Measurements from ENCODE around the gene UBAC1.
A peak's percentile ranks its signal among the peaks of the same experiment; 100 is the strongest.

UBAC1 gene

DNA sequence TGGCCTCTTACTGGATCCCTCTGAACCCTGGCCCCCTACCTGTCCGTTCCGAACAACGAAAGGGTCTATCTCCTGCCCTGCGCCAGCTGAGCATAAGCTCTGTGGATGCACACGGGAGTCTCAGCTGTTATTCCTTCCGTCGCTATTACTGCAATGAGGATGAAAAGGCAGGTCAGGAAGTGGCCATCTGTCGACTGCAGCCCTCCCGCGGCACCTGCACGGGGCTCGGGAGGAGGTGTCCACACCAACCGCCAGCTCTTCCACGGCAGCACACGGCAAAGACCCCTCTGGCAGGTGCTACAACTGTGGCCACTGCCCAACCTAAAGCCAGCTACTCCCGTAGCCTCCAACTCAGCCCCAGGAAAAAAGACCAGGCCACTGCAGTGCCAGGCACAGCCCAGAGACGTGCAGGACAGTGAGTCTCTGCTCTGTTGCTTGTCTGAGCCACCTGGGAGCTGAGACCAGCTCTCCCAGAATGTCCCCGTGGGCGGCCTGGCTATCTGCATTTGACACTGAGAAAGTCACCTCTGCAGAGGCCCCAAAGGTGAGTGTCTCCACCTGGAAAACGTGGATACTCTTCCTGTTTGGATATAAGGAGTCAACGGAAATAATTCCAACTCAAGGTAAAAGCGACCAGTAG is 72.9 kb downstream of the UBAC1 start:
- H3K4me3 ChIP-seq (ENCODE audit: low read depth, low read length): no peak overlapping the region
- no peak for DNase-seq (ENCODE audit: low read depth)
- TF ChIP-seq, protein P1, sequence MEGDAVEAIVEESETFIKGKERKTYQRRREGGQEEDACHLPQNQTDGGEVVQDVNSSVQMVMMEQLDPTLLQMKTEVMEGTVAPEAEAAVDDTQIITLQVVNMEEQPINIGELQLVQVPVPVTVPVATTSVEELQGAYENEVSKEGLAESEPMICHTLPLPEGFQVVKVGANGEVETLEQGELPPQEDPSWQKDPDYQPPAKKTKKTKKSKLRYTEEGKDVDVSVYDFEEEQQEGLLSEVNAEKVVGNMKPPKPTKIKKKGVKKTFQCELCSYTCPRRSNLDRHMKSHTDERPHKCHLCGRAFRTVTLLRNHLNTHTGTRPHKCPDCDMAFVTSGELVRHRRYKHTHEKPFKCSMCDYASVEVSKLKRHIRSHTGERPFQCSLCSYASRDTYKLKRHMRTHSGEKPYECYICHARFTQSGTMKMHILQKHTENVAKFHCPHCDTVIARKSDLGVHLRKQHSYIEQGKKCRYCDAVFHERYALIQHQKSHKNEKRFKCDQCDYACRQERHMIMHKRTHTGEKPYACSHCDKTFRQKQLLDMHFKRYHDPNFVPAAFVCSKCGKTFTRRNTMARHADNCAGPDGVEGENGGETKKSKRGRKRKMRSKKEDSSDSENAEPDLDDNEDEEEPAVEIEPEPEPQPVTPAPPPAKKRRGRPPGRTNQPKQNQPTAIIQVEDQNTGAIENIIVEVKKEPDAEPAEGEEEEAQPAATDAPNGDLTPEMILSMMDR (conservative IDR thresholded peaks at IDR 0.05; ENCODE audit: low read depth, low read length): no peak

DNA sequence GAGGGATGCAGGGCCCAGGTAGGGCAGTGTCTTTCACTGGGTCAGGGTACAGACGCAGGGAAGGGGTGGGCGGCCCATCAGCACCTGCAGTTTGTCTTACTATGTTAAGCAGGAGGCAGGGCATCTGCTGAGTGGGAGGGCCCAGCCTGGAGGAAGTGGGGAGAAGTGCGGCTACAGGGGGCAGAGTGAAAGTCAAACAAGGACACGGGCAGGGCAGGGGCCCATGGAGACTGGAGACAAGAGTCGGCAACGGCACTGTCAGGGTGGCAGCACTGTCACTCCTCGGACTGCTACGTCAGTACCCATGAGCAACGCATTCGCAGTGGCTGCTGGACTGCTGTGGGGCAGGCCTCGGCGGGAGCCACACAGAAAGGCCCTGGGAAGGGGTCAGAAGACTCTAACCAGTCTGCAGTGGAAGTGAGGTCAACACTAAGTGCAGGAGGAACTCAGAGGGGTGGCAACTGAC is 73.6 kb downstream of the UBAC1 start:
- H3K4me3 ChIP-seq (ENCODE audit: low read depth, low read length): no peak overlapping the region
- TF ChIP-seq, protein P1 (conservative IDR thresholded peaks at IDR 0.05; ENCODE audit: low read depth, low read length): no peak
- no peak for DNase-seq (ENCODE audit: low read depth)

DNA sequence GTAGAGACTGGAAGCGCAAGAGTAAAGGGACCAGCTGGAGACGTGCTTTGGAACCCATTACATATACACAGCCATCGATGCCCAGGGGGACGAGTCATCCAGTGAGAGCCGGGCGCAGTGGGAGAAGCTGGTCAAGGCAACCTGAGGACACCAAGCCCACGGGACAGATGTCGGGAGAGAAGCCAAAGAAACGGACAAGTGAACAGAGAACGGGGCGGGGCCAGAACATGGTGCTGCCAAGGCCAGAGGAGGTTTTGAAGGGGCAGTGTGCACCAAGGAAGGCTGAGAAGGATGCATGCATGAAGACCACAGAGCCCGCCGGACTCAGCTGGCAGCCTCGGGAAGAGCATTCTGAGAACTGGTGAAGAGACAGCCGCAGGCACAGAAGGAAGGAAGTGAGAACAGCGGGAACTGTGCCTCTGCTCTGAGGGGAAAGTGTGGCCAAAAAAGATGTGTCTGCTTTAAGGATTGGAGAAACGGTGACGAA is 74.1 kb downstream of the UBAC1 start:
- H3K4me3 ChIP-seq (ENCODE audit: low read depth, low read length): no peak overlapping the region
- no peak for DNase-seq (ENCODE audit: low read depth)
- TF ChIP-seq, protein P1 (conservative IDR thresholded peaks at IDR 0.05; ENCODE audit: low read depth, low read length): no peak

DNA sequence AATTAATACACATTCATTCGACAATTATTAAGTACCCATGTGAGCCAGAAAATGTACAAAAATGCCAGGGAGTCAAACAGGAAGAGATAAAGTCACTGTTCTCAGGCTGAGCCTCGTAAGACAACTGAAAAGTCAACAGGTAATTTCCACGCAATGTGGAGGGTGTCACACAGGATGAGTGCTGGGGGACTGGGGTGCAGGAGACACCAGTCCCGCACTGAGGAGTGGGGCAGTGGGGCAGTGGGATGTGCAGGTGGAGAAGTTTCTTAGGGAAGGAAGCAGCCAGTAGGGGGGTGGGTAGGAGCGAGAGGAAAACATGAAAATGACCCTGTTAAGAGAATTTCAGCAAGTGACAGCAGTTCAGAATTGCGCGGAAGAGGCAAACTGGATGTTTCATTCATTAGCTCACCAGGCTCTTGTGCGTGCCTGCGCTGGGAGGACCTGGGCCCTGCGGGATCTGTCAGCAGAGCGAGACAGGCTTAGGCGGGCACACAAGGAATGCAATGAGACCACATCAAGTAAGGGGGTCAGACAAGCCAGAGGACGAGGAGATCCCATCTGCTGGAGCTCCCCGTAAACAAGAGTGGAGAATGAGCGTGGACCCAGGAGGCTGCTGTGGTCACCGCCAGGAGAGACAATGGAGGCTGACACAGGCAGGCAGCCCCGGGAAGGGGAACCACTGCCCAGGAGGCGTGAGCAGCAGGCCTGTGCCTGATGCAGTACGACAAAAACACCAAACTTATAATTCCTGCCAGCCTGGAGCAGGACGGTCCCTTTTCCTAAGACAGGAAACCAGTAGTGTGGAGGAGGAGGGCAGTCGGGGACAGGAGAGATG is 74.8 kb downstream of the UBAC1 start:
- no peak for DNase-seq (ENCODE audit: low read depth)
- TF ChIP-seq, protein P1 (conservative IDR thresholded peaks at IDR 0.05; ENCODE audit: low read depth, low read length): no peak
- H3K4me3 ChIP-seq (ENCODE audit: low read depth, low read length): no peak overlapping the region

DNA sequence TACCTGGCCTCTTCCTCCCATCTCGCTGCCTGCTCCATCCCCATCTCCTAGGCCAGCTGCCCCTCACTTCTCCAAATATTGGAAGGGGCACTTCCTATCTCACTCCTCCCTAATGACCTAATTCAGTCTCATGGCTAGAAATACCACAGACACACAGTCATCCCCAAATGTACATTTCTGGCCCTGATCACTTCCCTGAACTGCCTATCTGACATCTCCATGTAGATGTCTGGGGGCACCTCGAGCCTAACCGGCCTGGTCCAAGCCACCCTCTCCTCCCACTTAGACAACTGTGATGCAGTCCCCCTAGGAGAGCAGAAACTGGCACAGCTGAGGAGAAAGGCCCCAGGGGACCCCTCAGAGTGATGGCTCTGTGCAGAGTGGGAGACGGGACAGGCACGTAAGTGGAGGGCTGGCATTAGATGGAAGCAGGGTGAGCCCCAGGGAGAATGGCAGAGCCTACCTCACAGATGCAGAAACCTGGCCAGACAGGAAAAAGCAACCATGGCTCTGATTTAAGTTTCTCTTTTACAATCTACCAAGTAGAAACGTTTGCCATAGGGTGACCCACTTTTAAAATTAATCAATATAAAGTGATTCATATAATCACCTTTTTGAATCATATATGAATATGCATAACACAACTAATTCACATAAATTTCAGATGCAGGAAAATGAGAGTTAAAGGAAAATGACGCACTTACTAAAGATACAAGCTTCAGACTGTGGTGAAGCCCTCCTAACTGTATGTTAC is 75.9 kb downstream of the UBAC1 start:
- DNase-seq (ENCODE audit: low read depth): no peak
- TF ChIP-seq, protein P1 (conservative IDR thresholded peaks at IDR 0.05; ENCODE audit: low read depth, low read length): no peak
- H3K4me3 ChIP-seq (ENCODE audit: low read depth, low read length): no peak overlapping the region

DNA sequence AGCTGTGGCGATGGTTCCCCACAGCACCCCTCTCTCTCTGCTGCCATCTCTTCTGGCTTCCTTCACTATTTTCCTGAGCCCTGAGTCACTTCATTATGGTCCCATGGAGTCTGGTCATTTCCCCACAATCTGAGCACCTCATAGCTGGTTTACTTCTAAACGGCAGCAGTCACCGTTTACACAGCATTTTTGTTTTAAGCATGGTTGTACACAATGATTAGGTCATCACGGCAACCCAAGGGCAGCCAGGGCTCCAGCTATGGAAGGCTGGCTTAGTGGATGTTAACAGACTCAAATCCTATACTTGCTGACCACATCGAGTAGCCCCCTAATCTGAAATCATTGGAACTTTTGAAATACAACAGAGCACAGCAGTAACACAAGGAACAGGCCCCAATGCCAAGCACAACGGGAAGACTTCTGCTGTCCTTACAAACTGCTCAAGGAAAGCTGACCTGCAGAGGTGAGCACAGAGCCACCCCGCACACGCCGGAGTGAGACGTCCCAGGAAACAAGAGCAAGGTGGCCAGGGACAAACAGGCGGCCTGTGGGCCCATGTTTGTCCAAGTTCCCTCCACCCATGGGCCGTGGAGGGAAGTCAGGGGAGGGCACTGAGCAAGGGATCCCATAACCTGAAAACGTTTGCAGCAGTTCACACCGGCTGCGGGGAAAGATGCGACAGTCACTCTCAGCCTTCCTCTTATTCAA is 76.7 kb downstream of the UBAC1 start:
- TF ChIP-seq, protein P1 (conservative IDR thresholded peaks at IDR 0.05; ENCODE audit: low read depth, low read length): no peak
- DNase-seq (ENCODE audit: low read depth): peak; percentile 50

More for the DNA sequence above, 76.7 kb downstream of the UBAC1 start:
- no peak overlapping the region for H3K4me3 ChIP-seq (ENCODE audit: low read depth, low read length)

Data from choroid plexus epithelial cell (primary cell).